ENCODE measurements around the gene SMO. TPM values are rescaled to one million over a fixed set of nuclear protein-coding genes. Genes with fewer than 3 reads are reported as not detected.

Gene SMO
- total RNA-seq, 1 donor from 2014 or later, result 46.0 TPM

- peaks cover 15% of the 10 kb centered on the region for H4K20me1 ChIP-seq (ENCODE audit: low read depth)
- no peak for DNase-seq (ENCODE audit: low spot score)
- no peak overlapping the region for H3K4me2 ChIP-seq
- H3K9me3 Mint-ChIP-seq, result peaks cover 5% of the 10 kb centered on the region
- no peak overlapping the region for H3K27ac ChIP-seq
- H3K4me3 Mint-ChIP-seq, result peak overlapping the region; percentile 12
- H3K36me3 ChIP-seq, result no peaks in the 10 kb centered on the region
- peaks cover 5% of the 10 kb centered on the region for H3K79me2 ChIP-seq (ENCODE audit: low read depth)
- H3K27me3 ChIP-seq, result no peaks in the 10 kb centered on the region
- H3K9me3 ChIP-seq (ENCODE audit: low read depth), result no peaks in the 10 kb centered on the region
- H3K36me3 Mint-ChIP-seq, result peaks cover 2% of the 10 kb centered on the region
- H3K4me1 ChIP-seq, result peaks cover 10% of the 10 kb centered on the region
- H2AFZ ChIP-seq (replicated peaks), result no peak overlapping the region
- peaks cover 8% of the 10 kb centered on the region for H3K27me3 Mint-ChIP-seq (ENCODE audit: insufficient read depth, low read depth)
- TF ChIP-seq EZH2 (IDR thresholded peaks at IDR 0.05) (no peak), EZH2phosphoT487 (IDR thresholded peaks at IDR 0.05) (no peak), CTCF (IDR thresholded peaks at IDR 0.05) (no peak)
- no peak overlapping the region for H3K9ac ChIP-seq
- H3K4me1 Mint-ChIP-seq, result peaks cover 27% of the 10 kb centered on the region
- H3K4me3 ChIP-seq, result no peak overlapping the region
- peak overlapping the region; percentile 93 for H3K27ac Mint-ChIP-seq
- no peaks in the 10 kb centered on the region for H3F3A ChIP-seq (ENCODE audit: low read depth)
These were observed 28.9 kb upstream of the SMO start for GRCh38 chr7:129159539-129159938.

GRCh38 chr7:129160161-129160905 lies 28.1 kb upstream of the SMO start:
- Histone ChIP-seq H3K27ac (no peak overlapping the region), H3K4me3 (no peak overlapping the region), H3K9me3 (ENCODE audit: low read depth) (no peaks in the 10 kb centered on the region), H3K27me3 (no peaks in the 10 kb centered on the region), H3K36me3 (no peaks in the 10 kb centered on the region), H2AFZ (replicated peaks) (no peak overlapping the region), H3K4me1 (peaks cover 10% of the 10 kb centered on the region), H3F3A (ENCODE audit: low read depth) (no peaks in the 10 kb centered on the region), H3K79me2 (ENCODE audit: low read depth) (peaks cover 5% of the 10 kb centered on the region), H3K9ac (no peak overlapping the region), H3K4me2 (no peak overlapping the region), H4K20me1 (ENCODE audit: low read depth) (peaks cover 15% of the 10 kb centered on the region)
- peak overlapping the region; percentile 67 for H3K27ac Mint-ChIP-seq
- TF ChIP-seq CTCF (IDR thresholded peaks at IDR 0.05) (no peak), EZH2phosphoT487 (IDR thresholded peaks at IDR 0.05) (no peak), EZH2 (IDR thresholded peaks at IDR 0.05) (no peak)
- H3K27me3 Mint-ChIP-seq (ENCODE audit: insufficient read depth, low read depth), result peaks cover 8% of the 10 kb centered on the region
- peaks cover 5% of the 10 kb centered on the region for H3K9me3 Mint-ChIP-seq
- peak; percentile 87 for DNase-seq (ENCODE audit: low spot score)
- H3K36me3 Mint-ChIP-seq, result peaks cover 6% of the 10 kb centered on the region
- H3K4me3 Mint-ChIP-seq, result peak overlapping the region; percentile 73
- H3K4me1 Mint-ChIP-seq, result peaks cover 27% of the 10 kb centered on the region

- no peak overlapping the region for H3K4me2 ChIP-seq
- Mint-ChIP-seq H3K27me3 (ENCODE audit: insufficient read depth, low read depth) (peaks cover 8% of the 10 kb centered on the region), H3K4me1 (peaks cover 27% of the 10 kb centered on the region), H3K27ac (no peak overlapping the region), H3K4me3 (no peak overlapping the region), H3K36me3 (peaks cover 4% of the 10 kb centered on the region), H3K9me3 (peaks cover 5% of the 10 kb centered on the region)
- no peak overlapping the region for H3K4me3 ChIP-seq
- peaks cover 15% of the 10 kb centered on the region for H4K20me1 ChIP-seq (ENCODE audit: low read depth)
- H3F3A ChIP-seq (ENCODE audit: low read depth), result no peaks in the 10 kb centered on the region
- H3K27me3 ChIP-seq, result no peaks in the 10 kb centered on the region
- no peak overlapping the region for H3K27ac ChIP-seq
- no peaks in the 10 kb centered on the region for H3K36me3 ChIP-seq
- no peaks in the 10 kb centered on the region for H3K9me3 ChIP-seq (ENCODE audit: low read depth)
- DNase-seq (ENCODE audit: low spot score), result no peak
- peaks cover 5% of the 10 kb centered on the region for H3K79me2 ChIP-seq (ENCODE audit: low read depth)
- no peak overlapping the region for H2AFZ ChIP-seq (replicated peaks)
- TF ChIP-seq EZH2phosphoT487 (IDR thresholded peaks at IDR 0.05) (no peak), CTCF (IDR thresholded peaks at IDR 0.05) (no peak), EZH2 (IDR thresholded peaks at IDR 0.05) (no peak)
- H3K4me1 ChIP-seq, result peaks cover 10% of the 10 kb centered on the region
- no peak overlapping the region for H3K9ac ChIP-seq
These were observed 26.8 kb upstream of the SMO start for GRCh38 chr7:129161524-129162225.

All from neural progenitor cell (in vitro differentiated cells).